CD4-positive, alpha-beta T cell treated with Interleukin-2 at 100 ng/mL for 4 hours (primary cell): Measurements from ENCODE around the gene PCSK6.
A peak's percentile ranks its signal among the peaks of the same experiment; 100 is the strongest.

Source experiments
- DNase-seq: peaks from one replicate; pipeline ENCODE4 v3.0.0-alpha.2; 2020; ENCODE audit warnings: low spot score

PCSK6 gene

GRCh38 chr15:101355678-101356464, 133.6 kb downstream of the PCSK6 start:
- DNase-seq: no peak

- no peak for DNase-seq
These were observed 134.4 kb downstream of the PCSK6 start for GRCh38 chr15:101354891-101355623.

DNA sequence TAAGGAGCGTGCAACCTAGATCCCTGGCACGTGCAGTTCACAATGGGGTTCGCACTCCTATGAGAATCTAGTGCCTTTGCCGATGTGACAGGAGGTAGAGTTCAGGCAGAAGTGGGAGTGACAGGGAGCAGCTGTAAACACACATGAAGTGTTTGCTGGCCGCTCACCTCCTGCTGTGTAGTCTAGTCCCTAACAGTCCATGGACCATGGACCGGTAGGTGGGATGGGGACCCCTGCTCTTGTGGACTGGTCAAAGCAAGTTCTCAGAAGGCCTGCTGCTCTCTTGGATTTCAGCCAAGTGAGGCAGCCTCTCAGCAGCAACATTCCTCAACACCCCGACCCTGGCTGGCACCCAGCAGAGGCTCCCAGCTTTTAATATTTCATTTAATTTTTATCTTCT, 136.3 kb downstream of the PCSK6 start:
- no peak for DNase-seq

- DNase-seq: no peak
These were observed 137.8 kb downstream of the PCSK6 start for GRCh38 chr15:101351736-101352135.

- no peak for DNase-seq
These were observed 140.2 kb downstream of the PCSK6 start for GRCh38 chr15:101349047-101349951.

GRCh38 chr15:101348643-101349042, 140.9 kb downstream of the PCSK6 start:
- DNase-seq: no peak

DNA sequence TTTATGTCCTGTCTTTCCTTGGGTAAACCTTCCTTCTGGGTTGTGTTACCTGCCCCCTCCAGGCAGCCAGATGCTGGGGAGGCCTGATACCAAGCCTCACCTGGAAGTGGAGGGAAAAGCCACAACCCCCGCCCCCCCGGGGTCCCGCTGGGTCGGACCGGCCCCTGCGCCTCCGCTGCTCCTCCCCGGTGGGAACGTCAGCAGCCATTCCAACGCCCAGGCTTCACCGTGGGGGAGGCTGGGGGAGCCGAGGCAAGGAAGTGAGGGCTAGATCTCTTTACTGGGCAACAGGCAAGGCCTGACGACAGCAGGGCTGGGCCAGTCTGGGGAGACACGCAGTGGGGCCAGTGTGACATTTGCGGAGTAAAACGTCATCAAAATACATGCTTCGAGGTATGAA, 141.5 kb downstream of the PCSK6 start:
- no peak for DNase-seq

DNA sequence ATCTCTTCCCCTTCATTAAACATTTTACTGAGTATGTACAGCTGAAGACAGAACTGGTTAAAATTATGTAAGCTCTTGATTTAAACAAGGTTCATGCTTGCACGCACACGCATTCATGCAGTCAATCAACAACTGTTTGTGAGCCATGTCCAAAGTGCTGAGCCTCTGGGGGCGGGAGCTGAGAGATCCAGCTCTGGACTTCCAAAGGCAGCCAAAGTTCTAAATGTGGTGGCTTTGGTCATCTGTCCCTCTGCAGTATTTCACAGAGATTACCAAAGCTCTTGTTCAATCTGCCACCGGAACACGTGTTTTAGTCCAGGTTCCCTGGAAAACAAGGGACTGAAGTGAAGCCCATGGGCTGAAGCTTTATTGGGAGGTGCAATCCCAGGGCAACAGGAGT, 142.1 kb downstream of the PCSK6 start:
- no peak for DNase-seq

- no peak for DNase-seq
These were observed 142.6 kb downstream of the PCSK6 start for GRCh38 chr15:101346928-101347327.

GRCh38 chr15:101342056-101342455, 147.5 kb downstream of the PCSK6 start:
- DNase-seq: no peak

GRCh38 chr15:101338502-101339057, 150.9 kb downstream of the PCSK6 start:
- DNase-seq: no peak

DNA sequence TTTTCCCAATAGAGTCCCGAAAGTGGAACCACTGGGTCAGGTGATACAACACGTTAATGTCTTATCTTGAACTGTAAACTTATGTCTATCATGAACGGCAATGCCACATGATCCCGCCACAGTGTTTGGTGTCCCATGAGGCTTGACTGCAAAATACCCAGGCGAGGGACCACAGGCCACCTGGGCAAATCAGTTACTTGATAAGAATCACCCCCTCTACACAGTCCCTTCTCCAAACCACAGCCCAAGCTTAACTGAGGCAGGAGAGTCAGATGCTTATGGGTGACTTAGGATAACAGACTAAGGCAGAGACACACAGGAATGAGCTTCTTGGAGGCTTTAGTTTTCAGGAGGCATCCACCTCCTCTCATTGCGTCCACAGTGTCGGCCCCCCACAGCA, 151.5 kb downstream of the PCSK6 start:
- no peak for DNase-seq

GRCh38 chr15:101333907-101334789, 155.4 kb downstream of the PCSK6 start:
- peak; percentile 40 for DNase-seq

GRCh38 chr15:101332061-101332467, 157.4 kb downstream of the PCSK6 start:
- DNase-seq: no peak

DNA sequence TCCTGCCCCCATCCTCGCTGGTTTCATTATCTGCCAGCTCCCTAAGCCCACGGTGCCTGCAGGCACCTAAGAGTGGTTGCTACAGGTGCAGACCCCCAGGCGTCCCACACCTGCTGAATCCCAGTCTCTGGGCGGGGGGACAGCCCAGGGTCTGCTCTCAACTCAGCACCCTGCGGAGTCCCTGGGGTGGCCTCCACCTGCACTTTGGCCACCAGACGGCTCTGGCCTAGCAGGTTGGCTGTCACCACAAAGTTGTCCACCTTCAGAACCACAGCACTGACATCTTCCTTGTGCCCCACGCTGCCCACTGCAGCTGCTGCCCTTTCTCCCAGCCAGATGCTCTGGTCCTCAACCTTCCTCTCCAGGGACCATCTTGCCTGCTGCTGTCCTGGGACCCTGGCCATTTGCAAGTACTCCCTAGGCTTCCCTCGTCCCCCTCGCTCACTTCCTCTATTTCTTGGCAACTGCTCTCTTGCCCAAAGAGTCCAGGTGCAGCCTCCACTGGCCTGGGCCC, 159.6 kb downstream of the PCSK6 start:
- DNase-seq: no peak

DNA sequence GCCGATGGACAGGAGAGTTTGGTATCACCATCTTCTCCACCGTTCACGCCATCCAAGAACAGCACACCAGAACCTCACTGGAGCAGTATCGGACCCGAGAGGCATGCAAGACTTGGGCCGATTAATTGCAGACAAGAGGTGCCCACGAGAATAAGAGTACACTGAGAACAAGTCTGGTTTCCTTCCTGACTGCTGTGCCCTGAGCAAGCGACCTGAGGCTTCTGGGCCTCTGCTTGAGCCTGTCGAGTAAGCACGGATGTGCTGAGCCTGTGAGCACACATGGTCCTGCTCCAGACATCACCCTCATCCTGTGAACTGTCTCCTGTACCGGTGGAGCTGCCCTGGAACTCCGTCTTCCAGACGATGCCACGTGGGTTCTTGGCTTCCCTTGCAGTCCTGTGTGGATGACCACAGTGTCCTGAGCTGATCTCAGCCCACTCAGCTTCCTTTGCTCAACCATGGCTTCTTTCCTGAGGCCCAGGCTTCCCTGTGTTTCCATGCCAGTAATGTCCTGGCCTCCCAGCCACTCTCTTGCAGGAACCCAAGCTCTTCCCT, 160.1 kb downstream of the PCSK6 start:
- no peak for DNase-seq

DNA sequence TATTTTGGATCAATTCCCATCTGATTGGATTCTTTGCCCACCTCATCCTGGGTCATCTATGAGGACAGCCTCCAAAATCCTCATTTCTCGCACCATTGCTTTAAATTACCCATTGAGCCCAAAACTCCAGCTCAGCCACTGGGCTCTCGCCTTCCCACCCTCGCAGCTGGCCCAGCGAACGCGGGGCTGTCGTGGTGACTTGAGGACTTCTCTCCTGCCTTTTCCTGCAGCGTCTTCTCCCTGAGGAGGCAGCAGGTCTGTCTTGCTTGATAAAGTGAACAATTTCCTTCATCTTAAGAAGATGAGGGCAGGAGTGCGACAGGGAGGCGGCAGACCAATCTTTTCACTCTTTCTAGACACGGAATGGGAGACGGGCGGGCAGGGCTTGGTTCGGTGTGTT, 161.5 kb downstream of the PCSK6 start:
- no peak for DNase-seq

DNA sequence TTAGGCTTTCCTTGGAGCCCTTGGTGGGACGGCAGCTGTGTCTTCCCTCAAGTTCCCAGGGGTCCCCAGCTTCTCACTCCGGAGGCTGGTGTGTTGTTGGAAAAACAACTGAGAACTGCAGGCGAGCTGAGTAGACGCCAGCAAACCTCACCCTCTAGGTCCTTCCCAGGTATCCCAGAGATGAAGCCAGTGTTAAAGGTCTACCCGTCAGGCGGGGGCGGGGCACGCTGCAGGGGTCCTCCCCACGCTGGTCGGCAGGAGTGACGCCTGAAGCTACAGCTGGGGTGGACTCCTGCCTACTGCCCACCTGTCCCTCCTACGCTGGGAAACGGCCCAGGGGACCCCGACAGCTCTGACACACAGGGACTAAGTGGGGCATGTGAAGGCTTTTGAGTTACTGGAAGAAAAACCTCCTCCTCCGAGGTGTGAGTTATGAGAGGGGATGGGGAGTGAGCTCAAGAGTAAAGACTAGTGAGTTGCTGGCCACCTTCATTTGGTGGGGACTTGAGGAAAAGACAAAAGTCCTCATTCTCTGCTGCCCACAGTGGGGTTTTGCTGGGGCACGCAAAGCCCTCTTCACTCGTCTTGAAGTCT, 162.3 kb downstream of the PCSK6 start:
- DNase-seq: no peak

GRCh38 chr15:101326462-101327146, 162.9 kb downstream of the PCSK6 start:
- no peak for DNase-seq

GRCh38 chr15:101326026-101326315, 163.5 kb downstream of the PCSK6 start:
- no peak for DNase-seq
